Activated CD4-positive, alpha-beta T cell treated with anti-CD3 and anti-CD28 coated beads, Interleukin-2, amount 10 ng/mL, durations not matched to agents 24 days and 14 days (primary cell): Measurements from ENCODE around the gene CLTA. TPM values are rescaled to one million over a fixed set of nuclear protein-coding genes. Genes with fewer than 3 reads are reported as not detected.
"Not testable (repeated sequence)": the region's sequence is repeated elsewhere in the genome, so short reads cannot be mapped to it uniquely, and the experiment has no call there.

Experiments used
- DNase-seq: peaks from one replicate; pipeline ENCODE4 v3.0.0; 2022
- H3K27ac Mint-ChIP-seq: one replicate; pipeline ENCODE4 v1.8.0; 2022; ENCODE audit warnings: mild to moderate bottlenecking, mixed read lengths
- H3K27me3 Mint-ChIP-seq: one replicate; pipeline ENCODE4 v1.8.0; 2022; ENCODE audit warnings: mixed read lengths
- H3K36me3 Mint-ChIP-seq: one replicate; pipeline ENCODE4 v1.8.0; 2022; ENCODE audit warnings: low read depth, mild to moderate bottlenecking, mixed read lengths
- H3K4me1 Mint-ChIP-seq: one replicate; pipeline ENCODE4 v1.8.0; 2021; ENCODE audit warnings: mixed read lengths
- H3K4me3 Mint-ChIP-seq: one replicate; pipeline ENCODE4 v1.8.0; 2022; ENCODE audit warnings: mild to moderate bottlenecking, moderate library complexity, mixed read lengths
- H3K9me3 Mint-ChIP-seq: one replicate; pipeline ENCODE4 v1.8.0; 2021; ENCODE audit warnings: mixed read lengths
- intact Hi-C: fragments of 100-400 bp; cut with micrococcal nuclease; formaldehyde crosslinking; loops from one replicate; pipeline ENCODE4 v1.15.1; 2023
- total RNA-seq: library from RNA; stranded (reverse); gene quantifications from 2 replicates; pipeline ENCODE4 v1.2.3, GENCODE V29; 2022

Gene CLTA
- total RNA-seq, 1 donor from 2014 or later: 173 TPM

GRCh38 chr9:36247356-36247755 lies 56.6 kb downstream of the CLTA start:
- Mint-ChIP-seq H3K4me3 (no peak overlapping the region), H3K9me3 (no peaks in the 10 kb centered on the region), H3K4me1 (peaks cover 11% of the 10 kb centered on the region), H3K36me3 (peaks cover 24% of the 10 kb centered on the region), H3K27me3 (no peaks in the 10 kb centered on the region), H3K27ac (no peak overlapping the region)
- no peak for DNase-seq
- intact Hi-C loops: no loop called here

- H3K9me3 Mint-ChIP-seq, H3K4me3 Mint-ChIP-seq, H3K27ac Mint-ChIP-seq, H3K27me3 Mint-ChIP-seq, DNase-seq: not testable (repeated sequence)
- Mint-ChIP-seq H3K36me3 (peaks cover 22% of the 10 kb centered on the region), H3K4me1 (peaks cover 11% of the 10 kb centered on the region)
- intact Hi-C loops: loop anchor here (1.0 kb wide), 1 partner anchor 81 kb away; no protein-coding TSS in a partner anchor
These were observed 57.3 kb downstream of the CLTA start for GRCh38 chr9:36248061-36248460.

GRCh38 chr9:36249189-36249588 lies 58.5 kb downstream of the CLTA start:
- intact Hi-C loops: no loop called here
- peaks cover 11% of the 10 kb centered on the region for H3K4me1 Mint-ChIP-seq
- no peak overlapping the region for H3K27ac Mint-ChIP-seq
- no peak for DNase-seq
- peaks cover 17% of the 10 kb centered on the region for H3K36me3 Mint-ChIP-seq
- no peak overlapping the region for H3K4me3 Mint-ChIP-seq
- H3K27me3 Mint-ChIP-seq: no peaks in the 10 kb centered on the region
- no peaks in the 10 kb centered on the region for H3K9me3 Mint-ChIP-seq

DNA sequence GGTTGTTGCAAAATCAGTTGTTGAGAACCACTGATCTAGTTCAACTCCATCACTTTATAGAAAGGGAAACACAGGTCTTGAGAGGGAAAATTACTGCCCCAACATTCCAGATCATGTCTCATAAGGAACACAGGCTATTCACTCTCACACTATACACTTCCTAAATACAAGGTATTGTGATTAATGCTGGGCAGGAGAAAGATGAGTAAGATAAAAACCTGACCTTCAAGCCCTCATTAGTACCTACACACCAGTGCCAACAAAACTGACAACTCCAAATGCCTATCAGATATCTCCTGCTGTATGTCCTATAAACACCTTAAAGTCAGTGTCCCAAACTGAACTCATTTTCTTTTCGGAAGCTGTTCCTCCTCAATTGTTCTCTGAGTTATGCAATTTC lies 59.4 kb downstream of the CLTA start:
- DNase-seq: no peak
- Mint-ChIP-seq H3K27ac (no peak overlapping the region), H3K36me3 (peaks cover 15% of the 10 kb centered on the region), H3K9me3 (no peaks in the 10 kb centered on the region), H3K27me3 (no peaks in the 10 kb centered on the region), H3K4me3 (no peak overlapping the region), H3K4me1 (peaks cover 11% of the 10 kb centered on the region)
- intact Hi-C loops: no loop called here

DNA sequence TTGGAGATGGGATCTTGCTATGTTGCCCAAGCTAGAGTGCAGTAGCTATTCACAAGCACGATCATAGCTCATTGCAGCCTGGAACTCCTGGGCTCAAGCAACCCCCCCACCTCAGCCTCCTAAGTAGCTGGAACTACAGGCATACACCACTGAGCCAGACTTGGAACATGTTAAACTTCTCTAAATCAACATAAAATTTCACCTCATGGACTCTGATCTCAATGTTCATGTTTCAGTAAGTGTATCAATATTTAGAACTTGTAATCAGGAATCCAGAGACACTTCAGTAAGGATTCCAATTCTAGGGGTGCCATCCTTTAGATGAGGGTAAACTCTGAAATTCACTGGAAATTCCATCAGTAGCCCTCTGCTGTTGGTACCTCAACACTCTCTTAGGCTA lies 60.7 kb downstream of the CLTA start:
- intact Hi-C loops: no loop called here
- Mint-ChIP-seq H3K4me3 (no peak overlapping the region), H3K4me1 (peaks cover 11% of the 10 kb centered on the region), H3K27ac (no peak overlapping the region), H3K27me3 (no peaks in the 10 kb centered on the region), H3K36me3 (peaks cover 9% of the 10 kb centered on the region), H3K9me3 (no peaks in the 10 kb centered on the region)
- DNase-seq: no peak

GRCh38 chr9:36258208-36258995 lies 67.7 kb downstream of the CLTA start, which contains the start of gene GNE:
Gene GNE (minus strand): TSS chr9:36258448. CDS start chr9:36249355, 9,093 bp downstream.
- Mint-ChIP-seq H3K36me3 (peaks cover 3% of the 10 kb centered on the region), H3K9me3 (no peaks in the 10 kb centered on the region), H3K4me3 (peak within 1 kb of the TSS; percentile 93), H3K27me3 (peaks cover 2% of the 10 kb centered on the region), H3K27ac (peak within 1 kb of the TSS; percentile 94), H3K4me1 (peaks cover 10% of the 10 kb centered on the region)
- peak; percentile 100 for DNase-seq
- intact Hi-C loops: loop anchor here (1.0 to 5.0 kb wide), 6 partner anchors 68 to 1034 kb away; partner anchors contain the start of genes CLTA, GLIPR2, MELK and RNF38

DNA sequence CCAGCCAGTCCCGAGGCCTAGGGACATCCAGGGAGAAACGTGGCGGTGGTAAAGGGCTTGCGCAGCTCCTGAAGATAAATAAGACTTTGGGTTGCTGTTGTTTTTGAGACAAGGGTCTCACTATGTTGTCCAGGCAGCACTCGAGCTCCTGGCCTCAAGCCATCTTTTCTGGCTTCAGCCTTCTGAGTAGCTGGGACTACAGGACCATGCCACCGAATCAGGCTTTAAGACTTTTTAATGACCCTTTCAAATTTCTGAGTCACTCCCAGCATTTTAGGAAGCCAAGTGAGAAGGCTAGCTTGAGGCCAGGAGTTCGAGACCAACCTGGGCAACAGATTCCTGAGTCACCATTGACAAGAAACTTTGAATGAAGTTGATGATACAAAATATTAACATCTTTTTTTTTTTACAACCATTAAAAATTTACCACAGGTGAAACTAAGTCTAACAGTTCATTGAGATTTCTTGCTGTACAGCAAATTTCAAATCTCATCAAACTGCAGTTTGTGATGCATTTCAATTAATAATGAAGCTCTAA lies 68.3 kb downstream of the CLTA start:
- DNase-seq: no peak
- Mint-ChIP-seq H3K4me1 (peaks cover 10% of the 10 kb centered on the region), H3K4me3 (peak overlapping the region; percentile 93), H3K9me3 (no peaks in the 10 kb centered on the region), H3K27ac (peak overlapping the region; percentile 94), H3K36me3 (peaks cover 3% of the 10 kb centered on the region), H3K27me3 (peaks cover 2% of the 10 kb centered on the region)
- intact Hi-C loops: loop anchor here (1.0 to 5.0 kb wide), 6 partner anchors 69 to 1033 kb away; partner anchors contain the start of genes CLTA, GLIPR2, MELK and RNF38

Other genes starting within 250 kb of the CLTA start
- gene OR2S2, start 232.8 kb upstream of the CLTA start, total RNA-seq: not detected in 2 replicates
- gene RECK, start 154.0 kb upstream of the CLTA start, total RNA-seq: 3.9 and 4.3 TPM in 2 replicates
- gene GLIPR2, start 54.2 kb upstream of the CLTA start, total RNA-seq: 25.5 and 25.7 TPM in 2 replicates
- gene CCIN, start 21.5 kb upstream of the CLTA start, total RNA-seq: not detected in 2 replicates
- gene GNE, start 67.5 kb downstream of the CLTA start, total RNA-seq: 22.2 and 23.3 TPM in 2 replicates
- gene RNF38, start 209.3 kb downstream of the CLTA start, total RNA-seq: 29.6 and 32.1 TPM in 2 replicates